ENCODE measurements around the gene EPG5.
"Not testable (repeated sequence)": the region's sequence is repeated elsewhere in the genome, so short reads cannot be mapped to it uniquely, and the experiment has no call there.

The EPG5 gene, protein sequence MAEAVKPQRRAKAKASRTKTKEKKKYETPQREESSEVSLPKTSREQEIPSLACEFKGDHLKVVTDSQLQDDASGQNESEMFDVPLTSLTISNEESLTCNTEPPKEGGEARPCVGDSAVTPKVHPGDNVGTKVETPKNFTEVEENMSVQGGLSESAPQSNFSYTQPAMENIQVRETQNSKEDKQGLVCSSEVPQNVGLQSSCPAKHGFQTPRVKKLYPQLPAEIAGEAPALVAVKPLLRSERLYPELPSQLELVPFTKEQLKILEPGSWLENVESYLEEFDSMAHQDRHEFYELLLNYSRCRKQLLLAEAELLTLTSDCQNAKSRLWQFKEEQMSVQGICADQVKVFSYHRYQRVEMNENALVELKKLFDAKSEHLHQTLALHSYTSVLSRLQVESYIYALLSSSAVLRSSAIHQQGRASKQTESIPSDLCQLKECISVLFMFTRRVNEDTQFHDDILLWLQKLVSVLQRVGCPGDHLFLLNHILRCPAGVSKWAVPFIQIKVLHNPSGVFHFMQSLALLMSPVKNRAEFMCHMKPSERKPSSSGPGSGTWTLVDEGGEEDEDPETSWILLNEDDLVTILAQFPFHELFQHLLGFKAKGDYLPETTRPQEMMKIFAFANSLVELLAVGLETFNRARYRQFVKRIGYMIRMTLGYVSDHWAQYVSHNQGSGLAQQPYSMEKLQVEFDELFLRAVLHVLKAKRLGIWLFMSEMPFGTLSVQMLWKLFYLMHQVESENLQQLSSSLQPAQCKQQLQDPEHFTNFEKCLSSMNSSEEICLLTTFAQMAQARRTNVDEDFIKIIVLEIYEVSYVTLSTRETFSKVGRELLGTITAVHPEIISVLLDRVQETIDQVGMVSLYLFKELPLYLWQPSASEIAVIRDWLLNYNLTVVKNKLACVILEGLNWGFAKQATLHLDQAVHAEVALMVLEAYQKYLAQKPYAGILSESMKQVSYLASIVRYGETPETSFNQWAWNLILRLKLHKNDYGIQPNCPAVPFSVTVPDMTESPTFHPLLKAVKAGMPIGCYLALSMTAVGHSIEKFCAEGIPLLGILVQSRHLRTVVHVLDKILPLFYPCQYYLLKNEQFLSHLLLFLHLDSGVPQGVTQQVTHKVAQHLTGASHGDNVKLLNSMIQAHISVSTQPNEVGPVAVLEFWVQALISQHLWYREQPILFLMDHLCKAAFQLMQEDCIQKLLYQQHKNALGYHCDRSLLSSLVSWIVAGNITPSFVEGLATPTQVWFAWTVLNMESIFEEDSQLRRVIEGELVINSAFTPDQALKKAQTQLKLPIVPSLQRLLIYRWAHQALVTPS (N-terminal part only)

GRCh38 chr18:45967007-45967706 lies at the start of gene EPG5:
EPG5 (minus strand) TSS chr18:45967329; CDS start chr18:45967239, 90 bp downstream.
- DNase-seq: peak; percentile 99

DNA sequence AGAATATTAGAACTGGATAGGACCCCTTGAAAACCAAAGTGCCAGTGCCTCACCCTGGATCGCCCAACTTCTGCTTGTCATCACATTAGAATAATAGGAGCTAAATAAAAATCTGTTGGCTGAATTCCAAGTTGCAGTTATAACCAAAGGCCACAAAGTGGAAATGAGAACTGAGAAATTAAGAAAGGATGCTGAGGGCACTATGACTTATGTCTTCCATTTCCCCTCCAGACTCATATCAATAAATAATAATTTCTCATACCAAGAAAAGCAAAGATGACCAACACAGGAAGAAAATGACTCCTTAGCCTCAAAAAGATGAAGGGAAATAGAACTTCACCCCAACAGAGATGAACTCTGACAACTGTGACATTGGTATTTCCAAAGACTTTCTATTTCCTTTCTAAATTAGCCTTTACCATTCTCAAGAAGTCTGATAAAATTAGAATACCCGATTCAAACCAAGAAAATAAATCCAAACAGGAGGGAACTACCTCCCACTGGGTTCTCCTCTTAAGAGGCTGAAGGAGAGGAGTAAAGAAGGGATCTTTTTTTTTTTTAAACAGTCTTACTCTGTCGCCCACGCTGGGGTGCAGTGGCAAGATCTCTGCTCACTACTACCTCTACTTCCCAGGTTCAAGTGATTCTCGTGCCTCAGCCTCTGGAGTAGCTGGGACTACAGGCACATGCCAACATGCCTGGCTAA lies 46.5 kb upstream of the EPG5 start:
- no peak for DNase-seq

DNA sequence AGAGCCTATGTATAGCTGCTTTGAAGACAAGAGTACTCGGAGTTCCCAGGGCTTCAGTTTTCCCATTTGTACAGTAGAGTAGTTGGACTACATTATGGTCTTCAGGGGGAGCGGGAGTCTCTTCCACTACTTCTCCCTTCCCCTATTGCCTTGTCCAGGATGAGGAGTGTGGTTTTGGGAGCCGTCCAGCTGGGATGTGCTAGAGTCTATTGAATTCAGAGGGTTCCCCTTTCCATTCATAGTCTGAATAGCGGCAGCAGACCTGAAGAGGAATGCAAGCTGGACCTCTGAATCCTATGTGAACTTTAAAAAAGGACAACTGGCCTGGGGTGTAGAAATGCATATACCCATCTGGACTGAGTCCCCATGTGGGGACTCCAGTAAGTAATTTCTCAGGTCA lies 43.5 kb upstream of the EPG5 start:
- DNase-seq: no peak

- no peak for DNase-seq
Observed at GRCh38 chr18:46010050-46010449, 42.9 kb upstream of the EPG5 start.

DNA sequence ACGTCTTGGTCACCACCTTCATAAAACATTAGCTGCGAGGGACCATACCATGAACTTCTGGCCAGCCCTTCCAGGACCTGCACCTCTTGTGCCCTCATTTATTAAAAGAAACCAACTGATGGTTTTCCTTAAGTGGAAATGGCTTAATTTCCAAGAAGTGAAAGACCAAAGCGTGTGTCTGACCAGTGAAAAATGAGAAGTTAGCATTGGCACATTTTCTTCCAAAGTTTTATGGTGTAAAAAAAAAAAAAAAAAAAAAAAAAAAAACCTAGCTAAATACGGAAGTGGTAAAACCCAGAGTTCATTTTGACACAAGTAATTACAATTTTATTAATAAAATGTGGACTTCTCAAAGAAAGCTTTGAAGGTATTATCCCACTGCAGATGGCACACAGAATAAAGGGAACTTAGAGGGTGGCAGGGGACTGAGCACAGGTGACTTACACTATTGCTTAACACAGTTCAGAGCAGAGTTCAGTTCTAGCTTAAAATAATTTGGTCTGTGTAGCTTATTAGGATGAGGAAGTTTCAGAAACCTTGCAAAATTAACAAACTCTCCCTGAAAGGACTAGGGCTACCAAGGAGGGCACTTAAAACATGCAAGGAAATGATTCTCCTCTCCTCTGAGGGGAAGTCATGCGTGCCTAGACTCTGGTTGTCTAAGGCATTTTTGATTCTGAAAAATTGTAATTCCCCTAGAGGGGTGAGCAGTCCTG lies 42.2 kb upstream of the EPG5 start:
- DNase-seq: no peak

- DNase-seq: no peak
Observed at GRCh38 chr18:46008531-46008930, 41.4 kb upstream of the EPG5 start.

GRCh38 chr18:46007165-46007564 lies 40.0 kb upstream of the EPG5 start:
- no peak for DNase-seq

GRCh38 chr18:46002934-46003333 lies 35.8 kb upstream of the EPG5 start:
- DNase-seq: no peak

DNA sequence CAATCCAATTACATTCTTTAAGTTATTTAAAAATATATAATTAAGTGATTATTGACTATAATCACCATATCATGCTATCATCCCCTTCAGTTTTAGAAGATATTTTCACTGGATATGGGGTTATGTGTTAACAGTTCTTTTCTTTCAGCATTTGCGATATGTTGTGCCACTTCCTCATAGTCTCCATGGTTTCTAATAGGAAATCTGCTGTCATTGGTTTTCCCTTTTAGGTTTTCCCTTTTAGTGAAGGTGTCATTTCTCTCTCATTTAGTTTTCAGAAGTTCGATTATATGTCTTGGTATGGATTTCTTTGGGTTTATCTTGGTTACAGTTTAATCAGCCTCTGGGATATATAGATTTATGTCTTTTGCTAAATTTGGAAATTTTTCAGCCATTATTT lies 34.8 kb upstream of the EPG5 start:
- no peak for DNase-seq

- DNase-seq: no peak
Observed at GRCh38 chr18:46001074-46001473, 33.9 kb upstream of the EPG5 start.

DNA sequence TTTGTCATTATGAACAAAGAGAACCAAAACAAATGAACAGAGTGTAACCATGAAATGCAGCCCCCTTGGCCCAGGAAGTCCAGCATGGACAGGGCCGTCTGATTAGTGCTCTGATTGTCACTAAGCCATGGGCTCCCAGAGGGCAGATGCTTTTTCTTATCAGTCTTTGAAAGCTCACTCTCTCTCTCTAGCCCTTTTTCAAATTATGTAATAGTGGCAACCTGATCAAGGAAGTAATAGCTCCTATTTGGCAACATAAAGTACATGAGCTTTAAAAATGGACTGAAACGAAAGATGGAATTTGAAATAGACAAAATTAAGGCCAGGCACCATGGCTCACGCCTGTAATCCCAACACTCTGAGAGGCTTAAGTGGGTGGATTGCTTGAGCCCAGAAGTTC lies 32.4 kb upstream of the EPG5 start:
- DNase-seq: no peak

DNA sequence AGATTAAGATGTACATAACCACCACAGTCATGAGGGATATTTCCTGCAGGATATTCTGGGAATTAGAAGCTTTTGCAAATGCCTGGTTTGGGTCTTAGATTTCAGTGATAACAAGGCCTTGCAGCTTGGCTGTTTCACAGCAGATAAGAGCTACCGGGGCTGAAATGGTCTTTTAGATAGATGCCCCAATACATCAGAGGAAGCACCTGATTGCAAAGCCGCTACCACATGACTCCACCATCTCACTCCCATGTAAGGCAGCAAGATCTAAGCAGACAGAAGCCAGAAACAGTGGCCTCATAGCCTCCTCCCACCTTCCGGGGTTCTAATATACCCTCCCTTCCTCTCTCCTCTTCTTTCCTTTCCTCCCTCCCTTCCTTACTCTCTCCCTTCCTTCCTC lies 31.1 kb upstream of the EPG5 start:
- DNase-seq: no peak

DNA sequence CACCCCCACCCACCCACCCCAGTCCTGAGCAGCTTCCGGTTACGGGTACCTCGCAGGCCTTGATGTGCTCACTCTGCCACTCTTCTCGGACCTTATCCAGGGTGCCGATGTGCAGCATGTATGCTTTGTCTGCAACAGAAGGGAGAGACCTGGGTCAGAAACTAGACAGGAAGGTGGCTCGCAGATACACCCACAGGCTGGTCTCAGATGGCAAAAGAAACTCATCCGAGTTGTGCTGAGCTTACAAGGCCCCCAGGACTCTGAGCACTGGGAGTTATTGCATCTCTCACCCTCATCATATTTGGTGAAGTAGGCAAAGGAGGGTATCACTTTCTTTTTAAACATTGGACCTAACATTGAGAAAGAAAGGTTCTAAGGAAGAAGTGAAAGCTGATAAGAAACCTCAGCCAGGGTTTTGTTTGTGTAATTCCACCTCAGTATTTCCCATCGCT lies 30.6 kb upstream of the EPG5 start:
- no peak for DNase-seq

- no peak for DNase-seq
Observed at GRCh38 chr18:45995461-45995860, 28.3 kb upstream of the EPG5 start.

DNA sequence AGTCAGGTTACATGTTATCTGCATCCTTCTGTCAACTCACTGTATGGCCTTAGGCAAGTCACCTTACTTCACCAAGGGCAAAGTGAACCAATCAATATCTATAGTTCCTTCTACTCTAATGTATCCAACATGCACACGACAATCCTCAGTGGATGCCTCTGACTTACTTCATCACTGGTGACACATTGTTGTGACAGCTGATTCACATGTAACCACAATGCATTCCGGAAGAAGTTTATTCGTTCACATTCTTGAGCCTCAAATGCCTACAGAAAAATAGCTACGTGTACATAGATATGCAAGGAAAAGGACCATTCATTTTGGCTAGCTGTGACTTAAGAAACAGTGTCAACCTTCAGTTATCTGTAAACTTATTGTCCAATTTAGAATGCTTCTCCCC lies 26.3 kb upstream of the EPG5 start:
- no peak for DNase-seq

DNA sequence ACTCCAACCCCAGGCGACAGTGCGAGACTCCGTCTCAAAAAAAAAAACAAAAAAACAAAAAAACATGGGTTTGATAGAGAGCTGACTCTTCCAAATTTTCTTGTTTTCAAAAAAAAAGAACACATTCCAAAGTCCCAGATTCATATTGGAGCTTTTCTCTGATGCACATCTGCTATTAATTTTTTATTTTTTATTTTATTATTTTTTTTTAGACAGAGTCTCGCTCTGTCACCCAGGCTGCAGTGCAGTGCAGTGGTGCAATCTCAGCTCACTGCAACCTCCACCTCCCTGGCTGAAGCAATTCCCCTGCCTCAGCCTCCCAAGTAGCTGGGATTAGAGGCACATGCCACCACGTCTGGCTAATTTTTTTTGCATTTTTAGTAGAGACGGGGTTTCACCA lies 25.4 kb upstream of the EPG5 start:
- not testable (repeated sequence) for DNase-seq

DNA sequence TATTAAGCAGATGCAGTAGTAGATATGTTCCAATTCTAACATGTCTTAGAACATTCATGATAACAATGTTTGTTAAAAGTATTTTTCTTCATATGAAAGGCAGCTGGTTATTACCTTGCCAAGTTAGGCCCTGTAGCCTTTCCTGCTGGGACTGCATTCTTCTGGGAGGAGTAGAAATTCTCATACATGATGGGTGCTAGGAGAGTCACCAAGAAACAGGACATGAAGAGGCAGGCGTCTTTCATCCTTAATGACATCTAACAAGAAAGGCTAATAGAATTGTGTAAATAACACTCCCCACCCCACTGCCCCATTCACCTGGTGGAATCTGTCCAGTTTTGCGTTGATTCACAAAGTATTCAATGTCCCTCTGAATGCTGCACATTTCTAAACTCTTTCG lies 24.7 kb upstream of the EPG5 start:
- DNase-seq: no peak

DNA sequence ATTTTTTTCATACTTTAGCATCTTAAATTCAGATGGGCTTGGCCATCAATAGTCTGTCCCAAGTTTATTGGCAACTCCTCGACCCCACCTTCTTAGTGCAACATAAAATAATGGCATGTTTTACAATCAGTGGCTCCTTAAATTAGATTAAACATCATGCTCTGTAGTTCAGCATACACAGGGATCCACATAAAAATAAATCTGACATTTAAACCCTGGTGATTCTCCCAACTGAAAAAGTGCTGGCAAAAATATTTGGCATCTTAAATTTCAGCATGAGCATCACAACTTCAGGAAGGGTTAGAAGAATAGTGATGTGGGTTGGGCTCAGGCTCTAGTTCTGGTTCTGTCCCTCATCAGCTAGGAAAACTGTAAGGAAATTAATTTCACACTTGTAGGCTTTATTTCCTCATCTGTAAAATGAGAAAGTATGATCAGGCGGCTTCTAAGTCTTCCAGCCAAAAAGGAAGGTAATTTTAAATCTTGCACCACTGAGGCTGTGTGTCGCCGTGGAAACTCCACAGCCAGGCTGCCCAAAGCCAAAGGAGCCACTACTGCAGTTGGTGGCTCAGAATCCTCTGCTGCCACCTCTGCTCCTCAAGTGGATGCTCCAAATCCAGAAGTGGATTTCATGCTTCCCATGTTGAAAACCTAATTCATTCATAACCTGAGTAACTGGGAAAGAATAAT lies 17.6 kb upstream of the EPG5 start:
- DNase-seq: no peak

- no peak for DNase-seq
Observed at GRCh38 chr18:45981821-45982220, 14.7 kb upstream of the EPG5 start.

DNA sequence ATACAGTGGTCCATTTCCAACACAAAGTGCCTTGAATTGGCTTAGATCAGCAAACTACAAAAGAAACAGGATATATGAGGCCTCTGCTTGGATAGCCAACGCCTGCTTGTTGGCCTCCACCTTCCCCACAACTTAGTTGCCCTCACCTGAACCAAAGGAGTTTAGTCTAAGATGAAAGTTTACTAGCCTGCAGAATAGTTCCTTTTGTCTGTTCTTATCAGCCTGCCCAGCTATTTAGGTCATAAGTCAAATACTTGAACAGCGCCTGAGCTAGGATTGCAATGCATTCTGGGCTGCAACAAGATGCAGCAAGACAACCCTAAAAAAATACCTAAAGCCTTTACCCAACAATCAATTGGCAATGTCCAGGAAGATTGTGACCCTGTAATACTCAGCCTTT lies 13.1 kb upstream of the EPG5 start:
- DNase-seq: no peak

- DNase-seq: peak; percentile 52
Observed at GRCh38 chr18:45978084-45978483, 11.0 kb upstream of the EPG5 start.

All from NCI-H69 (cell line).